GM23338 (cell line): Measurements from ENCODE around the gene PHGDH. TPM values are rescaled to one million over a fixed set of nuclear protein-coding genes. Genes with fewer than 3 reads are reported as not detected.

ENCODE experiments used
- ATAC-seq: fragments of 200-7000 bp; cut with Tn5 transposase; 3 replicates; pipeline ENCODE4 v1.9.1; 2020
- DNase-seq: peaks from one replicate; pipeline ENCODE4 v3.0.0-alpha.2; 2015; ENCODE audit warnings: low spot score
- H2AFZ ChIP-seq: fragments of 200-600 bp; sonication (generic); 2 replicates; pipeline ENCODE4 v1.8.0; 2016; ENCODE audit warnings: antibody characterized with exemption, mild to moderate bottlenecking, moderate library complexity
- H3F3A ChIP-seq: fragments of 200-600 bp; sonication (generic); replicated peaks from 2 replicates; pipeline ENCODE4 v1.8.0; 2017; ENCODE audit warnings: antibody characterized with exemption, mixed run types, low read depth
- H3K27ac ChIP-seq: fragments of 200-600 bp; sonication (generic); 2 replicates; pipeline ENCODE4 v1.6.1; 2016; ENCODE audit warnings: low read depth
- H3K27me3 ChIP-seq: fragments of 200-600 bp; sonication (generic); 2 replicates; pipeline ENCODE4 v1.8.0; 2016; ENCODE audit warnings: mild to moderate bottlenecking, mixed run types, moderate library complexity; ENCODE audit not compliant: insufficient read depth
- H3K36me3 ChIP-seq: fragments of 200-600 bp; sonication (generic); 2 replicates; pipeline ENCODE4 v1.8.0; 2016; ENCODE audit warnings: mild to moderate bottlenecking; ENCODE audit not compliant: insufficient read depth
- H3K4me1 ChIP-seq: fragments of 200-600 bp; sonication (generic); 2 replicates; pipeline ENCODE4 v1.8.0; 2016; ENCODE audit warnings: mild to moderate bottlenecking, moderate library complexity; ENCODE audit not compliant: insufficient read depth
- H3K4me2 ChIP-seq: fragments of 200-600 bp; sonication (generic); 2 replicates; pipeline ENCODE4 v1.7.1; 2017; ENCODE audit warnings: mixed run types
- H3K4me3 ChIP-seq: fragments of 200-600 bp; sonication (generic); 2 replicates; pipeline ENCODE4 v1.6.1; 2016; ENCODE audit warnings: mixed run types
- H3K79me2 ChIP-seq: fragments of 200-600 bp; sonication (generic); replicated peaks from 2 replicates; pipeline ENCODE4 v1.8.0; 2017; ENCODE audit warnings: mild to moderate bottlenecking; ENCODE audit not compliant: insufficient read depth
- H3K9me2 ChIP-seq: fragments of 200-600 bp; sonication (generic); 2 replicates; pipeline ENCODE4 v1.8.0; 2017; ENCODE audit not compliant: insufficient read depth
- H4K20me1 ChIP-seq: fragments of 200-600 bp; sonication (generic); replicated peaks from 2 replicates; pipeline ENCODE4 v1.8.0; 2017; ENCODE audit warnings: mild to moderate bottlenecking; ENCODE audit not compliant: insufficient read depth
- H3K27ac Mint-ChIP-seq: 2 replicates; pipeline ENCODE4 v1.8.0; 2020; ENCODE audit warnings: inconsistent platforms, mild to moderate bottlenecking, moderate library complexity, mixed read lengths
- H3K27me3 Mint-ChIP-seq: 3 replicates; pipeline ENCODE4 v1.8.0; 2022; ENCODE audit warnings: low read depth, mild to moderate bottlenecking, moderate library complexity, mixed read lengths, inconsistent platforms; ENCODE audit not compliant: insufficient read depth, poor library complexity
- H3K36me3 Mint-ChIP-seq: 3 replicates; pipeline ENCODE4 v1.8.0; 2021; ENCODE audit warnings: low read depth, mild to moderate bottlenecking, inconsistent platforms, moderate library complexity, mixed read lengths
- H3K4me1 Mint-ChIP-seq: 3 replicates; pipeline ENCODE4 v1.8.0; 2020; ENCODE audit warnings: mild to moderate bottlenecking, inconsistent platforms, mixed read lengths
- H3K4me3 Mint-ChIP-seq: 3 replicates; pipeline ENCODE4 v1.8.0; 2021; ENCODE audit warnings: moderate library complexity, mild to moderate bottlenecking, inconsistent platforms, mixed read lengths
- H3K9me3 Mint-ChIP-seq: 3 replicates; pipeline ENCODE4 v1.8.0; 2020; ENCODE audit warnings: moderate library complexity, mild to moderate bottlenecking, inconsistent platforms, mixed read lengths
- CREB1 ChIP-seq: fragments of 250-450 bp; sonication (Bioruptor Pico); IDR thresholded peaks from 2 replicates; pipeline ENCODE4 v1.5.0; 2020; ENCODE audit warnings: low read depth, mild to moderate bottlenecking, moderate library complexity
- CTCF ChIP-seq, 2 experiments: fragments of 200-600 bp in 1 of 2; sonication (generic) in 1 of 2; conservative IDR thresholded peaks; 2 replicates each; pipeline versions ENCODE4 v1.5.1 to v1.6.1; 2016 to 2017; ENCODE audit warnings: antibody characterized with exemption in 2 of 2, low read depth in 2 of 2, mild to moderate bottlenecking in 2 of 2, moderate library complexity in 1 of 2
- POLR2AphosphoS5 ChIP-seq: IDR thresholded peaks from 2 replicates; pipeline ENCODE4 v1.6.1; 2016; ENCODE audit warnings: antibody characterized with exemption, low read depth
- REST ChIP-seq: IDR thresholded peaks from one replicate; pipeline ENCODE4 v1.6.1; 2018; ENCODE audit warnings: antibody characterized with exemption; ENCODE audit not compliant: unreplicated experiment
- ZNF462 ChIP-seq: fragments of 250-450 bp; sonication (Bioruptor Pico); IDR thresholded peaks from 2 replicates; pipeline ENCODE4 v1.5.0; 2020; ENCODE audit warnings: mild to moderate bottlenecking, moderate library complexity
- polyA plus RNA-seq: library from polyadenylated mRNA; unstranded; fragments of >200 nt; fragmentation: Nextera tagmentation; extraction: Ambion mirVana; gene quantifications from 2 replicates; pipeline ENCODE4 v1.2.1, GENCODE V29; 2016
- total RNA-seq: library from RNA; depleted of rRNA; stranded (reverse); fragments of >200 nt; shearing (Covaris generic); gene quantifications from 2 replicates; pipeline ENCODE4 v1.2.3, GENCODE V29; 2014

The PHGDH gene
- total and polyA plus RNA-seq, 2 experiments from 2014 or later = 612 to 885 TPM

GRCh38 chr1:119743776-119744597 is 32.3 kb downstream of the PHGDH start:
- Mint-ChIP-seq H3K27ac (peak overlapping the region; percentile 78), H3K27me3 (peaks cover 19% of the 10 kb centered on the region), H3K4me3 (no peak overlapping the region; the same call in 2 of the 3 replicates), H3K36me3 (peaks cover 61% of the 10 kb centered on the region), H3K9me3 (no peaks in the 10 kb centered on the region), H3K4me1 (peaks cover 41% of the 10 kb centered on the region)
- Histone ChIP-seq H2AFZ (no peak overlapping the region), H3K27me3 (no peaks in the 10 kb centered on the region), H3K27ac (peak overlapping the region; percentile 75; the same call in 1 of the 2 replicates), H3K79me2 (no peaks in the 10 kb centered on the region), H4K20me1 (peaks cover 7% of the 10 kb centered on the region), H3F3A (peaks cover 38% of the 10 kb centered on the region), H3K4me1 (peaks cover 23% of the 10 kb centered on the region), H3K9me2 (no peaks in the 10 kb centered on the region), H3K36me3 (peaks cover 17% of the 10 kb centered on the region), H3K4me2 (no peak overlapping the region), H3K4me3 (no peak overlapping the region)
- DNase-seq (peak; percentile 92), ATAC-seq (peak; percentile 67)
- TF ChIP-seq REST = no peak
- TF ChIP-seq POLR2AphosphoS5 = 0 out of 2 replicates have a peak, but pooled peaks have one; percentile 9
- TF ChIP-seq CTCF (conservative IDR thresholded peaks at IDR 0.05; ENCODE audit: low read depth in 2 of 2) = peak; percentile 92 to 97
- TF ChIP-seq ZNF462 (CRISPR knock-in tag) = no peak
- TF ChIP-seq CREB1 (CRISPR knock-in tag) = peak; percentile 34; the same call in 1 of the 2 replicates
